ENCODE data around the gene BICC1. TPM values are rescaled to one million over a fixed set of nuclear protein-coding genes. Genes with fewer than 3 reads are reported as not detected.

BICC1 gene
- total and polyA plus RNA-seq, 2 of the 4 experiments (the other 2 are of a cell fraction) = 5.7 to 42.5 TPM

GRCh38 chr10:58734664-58735063, 222.0 kb downstream of the BICC1 start:
- Histone ChIP-seq H3K23ac (ENCODE audit: low read depth, low read length) (0 out of 2 replicates have a peak overlapping the region, but pooled peaks have one; percentile 24), H4K20me1 (ENCODE audit: insufficient read depth, low read length) (peaks cover 3% of the 10 kb centered on the region; the same call in 1 of the 2 replicates), H3K56ac (ENCODE audit: extremely low read depth, insufficient read depth, low read length) (no peak overlapping the region), H3K18ac (ENCODE audit: low read depth, low read length) (no peak overlapping the region), H2BK20ac (ENCODE audit: low read depth, low read length) (no peak overlapping the region), H4K5ac (ENCODE audit: low read depth, low read length) (no peak overlapping the region), H3K79me1 (ENCODE audit: low read depth in 1 of 2, low read length in 2 of 2) (peaks cover 17 to 21% of the 10 kb centered on the region in 2 experiments), H3K4me2 (ENCODE audit: low read depth, low read length) (no peak overlapping the region), H3K36me3 (ENCODE audit: control insufficient read depth, insufficient read depth, low read length) (peaks cover 1% of the 10 kb centered on the region; the same call in 1 of the 2 replicates), H2BK15ac (ENCODE audit: low read depth, low read length) (no peak overlapping the region), H2AK9ac (replicated peaks; ENCODE audit: low read depth, low read length, poor library complexity) (no peak overlapping the region), H3K4me3 (ENCODE audit: insufficient read depth, low read depth, low read length) (no peak overlapping the region), H3K9ac (ENCODE audit: low read depth, low read length) (no peak overlapping the region), H4K91ac (ENCODE audit: insufficient read depth, low read depth, low read length) (no peak overlapping the region), H3K27me3 (ENCODE audit: control insufficient read depth, insufficient read depth, low read length) (no peaks in the 10 kb centered on the region), H3K4ac (ENCODE audit: low read depth, low read length) (no peak overlapping the region), H3K9me1 (ENCODE audit: insufficient read depth, low read length) (0 out of 2 replicates have a peak, but pooled peaks cover 3% of the 10 kb centered on the region), H2AK5ac (ENCODE audit: low read depth, low read length) (no peak overlapping the region), H2BK5ac (ENCODE audit: low read depth, low read length, poor library complexity, severe bottlenecking) (no peak overlapping the region), H3K14ac (replicated peaks; ENCODE audit: low read depth, low read length) (no peak overlapping the region), H3K9me3 (ENCODE audit: control insufficient read depth, insufficient read depth, low read length) (peaks cover 10% of the 10 kb centered on the region), H2BK120ac (ENCODE audit: low read depth, low read length) (no peak overlapping the region), H4K8ac (ENCODE audit: low read depth in 2 of 2, low read length in 2 of 2) (no peak overlapping the region), H3K27ac (ENCODE audit: insufficient read depth, low read length) (no peak overlapping the region), H3K4me1 (ENCODE audit: control insufficient read depth, insufficient read depth, low read length) (peaks cover 6% of the 10 kb centered on the region), H2AFZ (replicated peaks; ENCODE audit: low read length, poor library complexity) (no peak overlapping the region)
- DNase-seq = no peak
- CTCF ChIA-PET = interaction anchor here (0.6 kb wide), 1 partner anchor 228 kb away, joined by 3 read pairs; no protein-coding TSS in a partner anchor
- TF ChIP-seq ELK1 (IDR thresholded peaks at IDR 0.05; ENCODE audit: borderline replicate concordance, low read depth, low read length) = no peak
- TF ChIP-seq CTCF (conservative IDR thresholded peaks at IDR 0.05; ENCODE audit: low read depth, low read length) = no peak
- TF ChIP-seq FOS (IDR thresholded peaks at IDR 0.05; ENCODE audit: low read depth, low read length) = no peak
- TF ChIP-seq POLR2A (IDR thresholded peaks at IDR 0.05; ENCODE audit: low read depth, low read length) = no peak
- TF ChIP-seq CHD1 (IDR thresholded peaks at IDR 0.05; ENCODE audit: low read depth, low read length) = no peak
- TF ChIP-seq NFE2L2 (IDR thresholded peaks at IDR 0.05; ENCODE audit: low read depth, low read length) = no peak
- no peak for TF ChIP-seq USF2 (IDR thresholded peaks at IDR 0.05; ENCODE audit: low read depth, low read length)
- TF ChIP-seq RAD21 (IDR thresholded peaks at IDR 0.05; ENCODE audit: low read length) = no peak
- no peak for TF ChIP-seq SMC3 (IDR thresholded peaks at IDR 0.05; ENCODE audit: low read depth, low read length)
- intact Hi-C loops (cut with micrococcal nuclease) = no loop called here
- dilution Hi-C loops (cut with HindIII; ENCODE audit: low sequenced_read_pairs, unreplicated experiment) = no loop called here
- ATAC-seq (ENCODE audit: low read depth) = peak; percentile 35
- in situ Hi-C loops (cut with MboI; ENCODE audit: low sequenced_read_pairs) = no loop called here
- POLR2A ChIA-PET (ENCODE audit: unreplicated experiment) = no interaction called here
- BruUV-seq (replicated peaks) = no TSS peak

Measured in IMR-90 (cell line).